ENCODE data around the gene SNX18. TPM values are rescaled to one million over a fixed set of nuclear protein-coding genes. Genes with fewer than 3 reads are reported as not detected.

Gene SNX18
- total and polyA plus RNA-seq, 2 donors (not counting 1 experiment from before 2014, with no cell fraction given) = 10.6 to 31.6 TPM

- H3K4me3 Mint-ChIP-seq = no peak overlapping the region
- no peak overlapping the region for H3K4me3 ChIP-seq (ENCODE audit: control extremely low read depth in 1 of 5, extremely low read depth in 1 of 5, insufficient read depth in 1 of 5, low read depth in 2 of 5, low read length in 4 of 5)
- intact Hi-C loops (cut with micrococcal nuclease) = no loop called here
- no peaks in the 10 kb centered on the region for H3K27me3 Mint-ChIP-seq
- CTCF ChIA-PET = no interaction called here
- H3K27ac Mint-ChIP-seq = no peak overlapping the region
- no peaks in the 10 kb centered on the region for H3K9me3 ChIP-seq (ENCODE audit: control extremely low read depth in 1 of 3, control insufficient read depth in 2 of 3, insufficient read depth in 1 of 3, low read length in 2 of 3)
- no peaks in the 10 kb centered on the region for H3K36me3 ChIP-seq (replicated peaks in 1 of 2; ENCODE audit: control extremely low read depth in 1 of 2, control insufficient read depth in 1 of 2, extremely low read depth in 1 of 2, insufficient read depth in 2 of 2, low read length in 1 of 2)
- H3K4me1 ChIP-seq (ENCODE audit: control insufficient read depth in 2 of 2, insufficient read depth in 2 of 2, low read length in 2 of 2) = no peaks in the 10 kb centered on the region
- WGBS (ENCODE audit: insufficient coverage) = 85% methylated on average over 3 of the region's 4 CpGs
- no peak overlapping the region for H2AFZ ChIP-seq (ENCODE audit: insufficient read depth, low read depth, low read length, poor library complexity, severe bottlenecking)
- no peaks in the 10 kb centered on the region for H3K9me3 Mint-ChIP-seq (ENCODE audit: insufficient read depth)
- no peaks in the 10 kb centered on the region for H3K79me2 ChIP-seq (ENCODE audit: control insufficient read depth, insufficient read depth, low read length)
- no peak overlapping the region for H3K4me2 ChIP-seq (replicated peaks; ENCODE audit: low read depth, low read length, poor library complexity, severe bottlenecking)
- no peak for DNase-seq
- ATAC-seq (ENCODE audit: low read depth) = no peak
- no peaks in the 10 kb centered on the region for H4K20me1 ChIP-seq (ENCODE audit: control insufficient read depth, insufficient read depth, low read length, poor library complexity, severe bottlenecking)
- no peaks in the 10 kb centered on the region for H3K27me3 ChIP-seq (replicated peaks in 1 of 4; ENCODE audit: control extremely low read depth in 1 of 4, control insufficient read depth in 3 of 4, insufficient read depth in 4 of 4, low read length in 3 of 4)
- no peaks in the 10 kb centered on the region for H3K4me1 Mint-ChIP-seq
- POLR2A ChIA-PET = no interaction called here
- H3K9ac ChIP-seq (ENCODE audit: low read length) = no peak overlapping the region
- TF ChIP-seq, protein P1, sequence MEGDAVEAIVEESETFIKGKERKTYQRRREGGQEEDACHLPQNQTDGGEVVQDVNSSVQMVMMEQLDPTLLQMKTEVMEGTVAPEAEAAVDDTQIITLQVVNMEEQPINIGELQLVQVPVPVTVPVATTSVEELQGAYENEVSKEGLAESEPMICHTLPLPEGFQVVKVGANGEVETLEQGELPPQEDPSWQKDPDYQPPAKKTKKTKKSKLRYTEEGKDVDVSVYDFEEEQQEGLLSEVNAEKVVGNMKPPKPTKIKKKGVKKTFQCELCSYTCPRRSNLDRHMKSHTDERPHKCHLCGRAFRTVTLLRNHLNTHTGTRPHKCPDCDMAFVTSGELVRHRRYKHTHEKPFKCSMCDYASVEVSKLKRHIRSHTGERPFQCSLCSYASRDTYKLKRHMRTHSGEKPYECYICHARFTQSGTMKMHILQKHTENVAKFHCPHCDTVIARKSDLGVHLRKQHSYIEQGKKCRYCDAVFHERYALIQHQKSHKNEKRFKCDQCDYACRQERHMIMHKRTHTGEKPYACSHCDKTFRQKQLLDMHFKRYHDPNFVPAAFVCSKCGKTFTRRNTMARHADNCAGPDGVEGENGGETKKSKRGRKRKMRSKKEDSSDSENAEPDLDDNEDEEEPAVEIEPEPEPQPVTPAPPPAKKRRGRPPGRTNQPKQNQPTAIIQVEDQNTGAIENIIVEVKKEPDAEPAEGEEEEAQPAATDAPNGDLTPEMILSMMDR (IDR thresholded peaks at IDR 0.05) = no peak
- no peak for TF ChIP-seq EZH2 (IDR thresholded peaks at IDR 0.05; ENCODE audit: borderline replicate concordance, insufficient read depth, low read depth, low read length, poor library complexity, severe bottlenecking)
- H3K27ac ChIP-seq (ENCODE audit: low read length in 2 of 2) = no peak overlapping the region
Measured at GRCh38 chr5:54573812-54574489, 56.4 kb downstream of the SNX18 start.

GRCh38 chr5:54577528-54577927, 60.0 kb downstream of the SNX18 start:
- Histone ChIP-seq H4K20me1 (ENCODE audit: control insufficient read depth, insufficient read depth, low read length, poor library complexity, severe bottlenecking) (no peaks in the 10 kb centered on the region), H3K9ac (ENCODE audit: low read length) (no peak overlapping the region), H3K4me1 (ENCODE audit: control insufficient read depth in 2 of 2, insufficient read depth in 2 of 2, low read length in 2 of 2) (peaks cover 0 to 8% of the 10 kb centered on the region in 2 donors), H3K4me3 (ENCODE audit: control extremely low read depth in 1 of 5, extremely low read depth in 1 of 5, insufficient read depth in 1 of 5, low read depth in 2 of 5, low read length in 4 of 5) (no peak overlapping the region), H3K79me2 (ENCODE audit: control insufficient read depth, insufficient read depth, low read length) (no peaks in the 10 kb centered on the region), H3K4me2 (replicated peaks; ENCODE audit: low read depth, low read length, poor library complexity, severe bottlenecking) (no peak overlapping the region), H3K9me3 (ENCODE audit: control extremely low read depth in 1 of 3, control insufficient read depth in 2 of 3, insufficient read depth in 1 of 3, low read length in 2 of 3) (no peaks in the 10 kb centered on the region), H2AFZ (ENCODE audit: insufficient read depth, low read depth, low read length, poor library complexity, severe bottlenecking) (no peak overlapping the region), H3K36me3 (replicated peaks in 1 of 2; ENCODE audit: control extremely low read depth in 1 of 2, control insufficient read depth in 1 of 2, extremely low read depth in 1 of 2, insufficient read depth in 2 of 2, low read length in 1 of 2) (no peaks in the 10 kb centered on the region), H3K27me3 (replicated peaks in 1 of 4; ENCODE audit: control extremely low read depth in 1 of 4, control insufficient read depth in 3 of 4, insufficient read depth in 4 of 4, low read length in 3 of 4) (no peaks in the 10 kb centered on the region), H3K27ac (ENCODE audit: low read length in 2 of 2) (no peak overlapping the region)
- H3K4me1 Mint-ChIP-seq = peaks cover 12% of the 10 kb centered on the region
- WGBS (ENCODE audit: insufficient coverage) = 79% methylated on average over 4 of the region's 5 CpGs
- ChIA-PET POLR2A (no interaction called here), CTCF (interaction anchor here (1.1 kb wide), 1 partner anchor 268 kb away, joined by 4 read pairs; no protein-coding TSS in a partner anchor)
- DNase-seq (no peak), ATAC-seq (ENCODE audit: low read depth) (no peak)
- intact Hi-C loops (cut with micrococcal nuclease) = no loop called here
- no peak overlapping the region for H3K27ac Mint-ChIP-seq
- H3K4me3 Mint-ChIP-seq = no peak overlapping the region
- TF ChIP-seq, protein P1 (IDR thresholded peaks at IDR 0.05) = no peak
- TF ChIP-seq EZH2 (IDR thresholded peaks at IDR 0.05; ENCODE audit: borderline replicate concordance, insufficient read depth, low read depth, low read length, poor library complexity, severe bottlenecking) = no peak
- no peaks in the 10 kb centered on the region for H3K9me3 Mint-ChIP-seq (ENCODE audit: insufficient read depth)
- H3K27me3 Mint-ChIP-seq = no peaks in the 10 kb centered on the region
